Measurements from ENCODE around the gene DNAH1.
A peak's percentile ranks its signal among the peaks of the same experiment; 100 is the strongest.

DNAH1 gene

DNA sequence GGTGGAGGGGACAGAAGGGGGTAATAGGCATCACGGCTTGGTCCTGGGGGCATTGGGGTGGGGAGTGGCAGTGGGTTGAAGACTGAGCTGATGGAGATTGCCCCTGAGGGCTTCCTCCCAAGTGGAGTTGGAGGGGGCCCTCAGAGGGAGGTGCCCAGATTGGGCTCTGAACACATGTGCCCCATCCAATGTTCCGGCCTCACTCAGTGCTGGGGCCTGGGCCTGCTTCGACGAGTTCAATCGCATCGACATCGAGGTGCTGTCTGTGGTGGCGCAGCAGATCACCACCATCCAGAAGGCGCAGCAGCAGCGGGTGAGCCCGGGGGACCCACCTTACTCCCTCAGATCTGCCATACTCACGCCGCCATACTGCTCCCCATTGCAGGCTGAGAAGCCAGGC is 45.3 kb downstream of the DNAH1 start:
- DNase-seq, result no peak

DNA sequence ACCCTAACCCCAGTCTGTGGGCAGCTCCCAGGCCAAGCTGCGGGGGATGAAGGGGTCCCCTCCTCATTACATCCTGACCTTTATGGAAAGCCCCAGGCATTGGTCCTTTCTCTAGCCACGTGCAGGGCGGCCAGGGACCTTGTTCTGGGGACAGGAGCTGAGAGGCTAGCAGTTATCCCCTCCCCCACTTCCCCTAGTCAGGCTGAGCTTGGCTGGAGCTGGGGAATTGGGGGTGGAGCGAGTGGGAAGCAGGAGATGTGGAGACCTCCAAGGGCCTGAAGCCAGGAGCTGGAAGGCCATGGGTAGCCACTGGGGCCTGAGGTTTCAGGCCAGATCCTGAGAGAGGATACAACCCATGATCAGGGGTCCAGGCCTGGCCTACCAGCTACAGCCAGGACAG is 45.8 kb downstream of the DNAH1 start:
- no peak for DNase-seq

DNA sequence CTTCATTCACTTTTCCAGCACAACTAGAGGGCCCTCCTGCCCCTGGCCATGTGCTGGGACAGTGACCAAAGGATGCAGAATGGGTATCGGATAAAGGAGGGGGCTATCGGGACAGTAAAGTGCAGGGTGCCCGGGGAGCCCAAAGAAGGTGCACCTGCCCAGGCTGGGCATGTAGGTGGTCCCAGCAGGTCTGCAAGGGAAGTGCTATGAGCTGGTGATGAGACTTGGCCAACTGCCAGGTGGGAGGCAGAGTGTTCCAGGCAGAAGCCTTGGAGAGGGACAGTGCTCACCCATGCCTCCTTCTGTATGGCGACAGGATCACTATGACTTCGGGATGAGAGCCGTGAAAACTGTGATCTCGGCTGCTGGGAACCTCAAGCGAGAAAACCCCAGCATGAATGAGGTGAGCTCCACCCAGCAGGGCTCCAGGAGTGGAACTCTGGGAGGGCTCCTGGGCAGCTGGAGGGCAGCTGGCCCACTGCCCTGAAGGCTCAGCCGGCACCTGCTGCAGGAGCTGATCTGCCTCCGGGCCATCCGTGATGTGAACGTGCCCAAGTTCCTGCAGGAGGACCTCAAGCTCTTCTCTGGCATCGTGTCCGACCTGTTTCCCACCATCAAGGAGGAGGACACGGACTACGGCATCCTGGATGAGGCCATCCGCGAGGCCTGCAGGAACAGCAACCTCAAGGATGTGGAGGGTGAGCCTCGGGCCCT is 48.4 kb downstream of the DNAH1 start:
- DNase-seq, result no peak

DNA sequence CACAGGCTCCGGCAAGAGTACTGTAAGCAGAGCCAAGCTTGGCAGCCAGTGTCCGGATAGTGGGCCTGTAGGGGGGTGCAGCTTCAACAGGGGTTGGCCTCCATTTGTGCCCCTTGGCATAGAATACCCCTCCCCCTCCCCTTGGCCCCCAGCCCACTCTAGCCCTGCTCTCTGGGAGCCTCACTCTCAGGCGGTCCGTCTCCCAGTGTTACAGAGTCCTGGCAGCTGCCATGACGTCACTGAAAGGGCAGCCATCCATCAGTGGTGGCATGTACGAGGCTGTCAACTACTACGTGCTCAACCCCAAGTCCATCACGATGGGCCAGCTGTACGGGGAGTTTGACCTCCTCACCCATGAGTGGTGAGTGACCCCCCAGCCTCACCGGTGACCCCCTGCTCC is 50.4 kb downstream of the DNAH1 start:
- DNase-seq, result no peak

DNA sequence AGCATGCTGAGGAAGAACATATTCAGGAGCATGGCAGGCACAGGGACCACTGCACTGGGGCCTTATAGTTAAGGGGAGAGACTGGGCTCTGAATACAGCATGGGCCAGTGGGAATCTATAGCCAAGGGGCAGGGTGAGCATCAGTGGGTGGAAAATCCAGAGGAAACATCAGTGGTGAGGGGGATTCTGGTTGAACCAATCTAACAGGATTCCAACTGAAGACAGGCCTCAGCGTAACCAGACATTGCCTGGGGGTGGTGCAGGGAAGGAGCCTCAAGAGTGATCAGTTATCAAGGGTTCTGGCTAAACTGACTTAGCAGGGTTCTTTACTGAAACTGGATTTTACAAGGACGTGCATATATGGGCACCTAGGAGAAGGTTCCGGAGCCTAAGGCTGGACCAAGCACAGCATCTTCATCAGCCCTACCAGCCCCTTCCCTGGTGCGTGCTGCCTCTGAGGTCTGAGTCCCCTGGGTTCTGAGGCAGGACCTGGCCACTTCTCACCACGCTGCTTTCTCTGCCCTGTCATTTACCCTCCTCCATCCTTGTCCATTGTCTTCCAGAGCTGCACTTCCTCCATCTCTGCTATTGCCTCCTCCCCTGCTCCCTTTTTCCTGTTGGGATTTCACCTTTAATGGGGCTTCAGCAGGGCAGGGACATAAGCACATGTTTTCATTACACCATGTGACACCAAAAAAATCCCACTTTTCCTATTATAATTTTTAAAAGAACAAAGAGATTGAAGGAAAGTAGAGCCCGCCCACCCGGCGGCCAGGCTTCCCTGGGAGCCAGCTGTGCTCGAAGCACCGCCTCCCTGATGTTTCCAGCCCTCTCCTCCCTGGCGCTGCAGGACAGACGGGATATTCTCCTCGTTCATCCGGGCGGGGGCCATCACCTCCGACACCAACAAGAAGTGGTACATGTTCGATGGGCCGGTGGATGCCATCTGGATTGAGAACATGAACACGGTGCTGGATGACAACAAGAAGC is 52.1 kb downstream of the DNAH1 start:
- DNase-seq, result no peak

DNA sequence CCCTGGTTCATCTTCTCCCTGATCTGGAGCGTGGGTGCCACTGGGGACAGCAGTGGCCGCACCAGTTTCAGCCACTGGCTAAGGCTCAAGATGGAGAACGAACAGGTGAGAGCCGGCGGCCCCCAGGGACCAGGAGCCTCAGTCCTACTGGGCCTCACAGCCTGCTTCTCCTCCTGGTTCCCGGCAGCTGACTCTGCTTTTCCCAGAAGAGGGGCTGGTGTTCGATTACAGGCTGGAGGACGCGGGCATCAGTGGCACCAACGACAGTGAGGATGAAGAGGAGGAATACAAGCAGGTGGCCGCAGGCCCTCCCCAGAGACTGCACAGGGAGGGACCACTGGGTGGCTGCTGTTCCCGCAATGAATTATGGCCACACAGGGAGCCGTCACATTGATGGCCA is 54.4 kb downstream of the DNAH1 start:
- DNase-seq, result no peak

DNA sequence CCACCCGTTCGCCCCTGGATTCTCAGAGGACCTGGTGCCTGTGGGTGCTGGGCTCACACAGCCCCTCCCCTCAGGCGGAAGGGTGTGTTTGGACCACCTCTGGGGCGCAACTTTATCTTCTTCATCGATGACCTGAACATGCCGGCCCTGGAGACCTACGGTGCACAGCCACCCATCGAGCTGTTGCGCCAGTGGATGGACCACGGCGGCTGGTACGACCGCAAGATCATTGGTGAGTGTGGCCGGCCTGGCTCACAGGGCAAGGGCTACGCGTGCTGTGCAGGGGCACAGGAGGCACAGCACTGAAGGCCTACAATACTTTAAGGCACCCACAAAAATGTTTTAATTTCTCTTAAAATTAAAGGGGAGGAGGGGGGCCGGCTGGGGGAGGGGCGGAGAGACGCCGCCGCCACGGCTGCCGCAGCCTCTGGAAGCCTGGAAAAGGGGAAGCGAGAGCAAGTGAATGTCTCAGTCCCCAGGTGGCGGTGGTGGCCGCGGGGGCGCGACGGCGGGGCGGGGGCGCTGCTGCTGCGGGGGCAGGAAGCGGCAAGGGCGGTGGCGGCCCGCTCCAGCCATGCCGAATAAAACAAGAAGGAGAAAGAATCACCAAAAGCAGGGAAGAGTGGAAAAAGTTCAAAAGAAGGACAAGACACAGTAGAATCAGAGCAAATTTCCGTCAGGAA is 56.8 kb downstream of the DNAH1 start:
- DNase-seq, result peak; percentile 52

DNA sequence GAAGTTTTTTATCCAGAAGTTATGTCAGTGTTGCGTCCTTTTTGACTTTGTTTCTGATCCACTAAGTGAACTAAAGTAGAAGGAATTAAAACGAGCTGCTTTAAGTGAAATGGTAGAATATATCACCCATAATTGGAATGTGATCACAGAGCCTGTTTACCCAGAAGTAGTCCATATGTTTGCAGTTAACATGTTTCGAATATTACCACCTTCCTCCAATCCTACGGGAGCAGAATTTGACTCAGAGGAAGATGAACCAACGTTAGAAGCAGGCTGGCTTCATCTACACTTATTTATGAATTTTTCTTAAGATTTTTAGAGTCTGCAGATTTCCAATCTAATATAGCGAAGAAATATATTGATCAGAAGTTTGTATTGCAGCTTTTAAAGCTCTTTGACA is 57.6 kb downstream of the DNAH1 start:
- no peak for DNase-seq

DNA sequence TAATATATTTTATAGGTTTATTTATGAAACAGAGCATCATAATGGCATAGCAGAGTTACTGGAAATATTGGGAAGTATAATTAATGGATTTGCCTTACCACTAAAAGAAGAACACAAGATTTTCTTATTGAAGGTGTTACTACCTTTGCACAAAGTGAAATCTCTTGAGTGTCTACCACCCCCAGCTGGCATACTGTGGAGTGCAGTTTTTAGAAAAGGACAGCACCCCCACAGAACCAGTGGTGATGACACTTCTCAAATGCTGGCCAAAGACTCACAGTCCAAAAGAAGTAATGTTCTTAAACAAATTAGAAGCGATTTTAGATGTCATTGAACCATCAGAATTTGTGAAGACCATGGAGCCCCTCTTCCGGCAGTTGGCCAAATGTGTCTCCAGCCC is 58.1 kb downstream of the DNAH1 start:
- DNase-seq, result no peak

DNA sequence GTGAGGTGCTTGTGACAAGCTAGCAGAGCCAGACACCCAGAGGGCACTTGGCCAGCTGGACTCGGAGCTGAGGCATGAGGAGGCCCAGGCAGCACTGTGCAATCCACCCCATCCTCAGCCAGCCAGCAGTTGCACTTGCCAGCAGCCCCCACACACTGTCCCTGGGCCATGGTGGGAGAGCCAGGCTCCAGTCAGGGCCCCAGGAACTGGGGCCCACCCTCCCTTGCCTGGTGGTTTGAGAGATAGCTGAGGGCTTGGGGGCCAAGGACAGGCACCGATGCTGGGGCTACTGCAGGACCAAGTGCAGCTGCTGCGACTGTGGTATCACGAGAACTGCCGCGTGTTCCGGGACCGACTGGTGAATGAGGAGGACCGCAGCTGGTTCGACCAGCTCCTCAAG is 63.5 kb downstream of the DNAH1 start:
- DNase-seq, result no peak

DNA sequence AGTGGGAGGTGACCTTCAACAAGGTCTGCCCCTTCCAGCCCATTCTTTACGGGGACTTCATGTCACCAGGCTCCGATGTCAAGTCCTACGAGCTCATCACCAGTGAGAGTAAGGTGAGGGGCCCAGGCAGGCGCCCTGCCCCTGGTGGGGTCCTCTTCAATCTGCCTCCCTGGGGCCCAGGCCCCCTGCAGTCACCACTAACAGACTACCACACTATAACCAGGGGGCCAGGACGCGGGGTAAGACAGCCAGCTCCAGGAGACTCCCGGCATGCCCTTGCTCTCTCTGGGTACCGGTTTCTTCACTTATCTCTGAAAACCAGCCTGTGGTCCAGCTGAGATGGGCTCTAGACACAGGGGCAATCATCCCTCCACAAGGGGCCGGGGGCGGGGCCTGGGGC is 63.9 kb downstream of the DNAH1 start:
- DNase-seq, result no peak

DNA sequence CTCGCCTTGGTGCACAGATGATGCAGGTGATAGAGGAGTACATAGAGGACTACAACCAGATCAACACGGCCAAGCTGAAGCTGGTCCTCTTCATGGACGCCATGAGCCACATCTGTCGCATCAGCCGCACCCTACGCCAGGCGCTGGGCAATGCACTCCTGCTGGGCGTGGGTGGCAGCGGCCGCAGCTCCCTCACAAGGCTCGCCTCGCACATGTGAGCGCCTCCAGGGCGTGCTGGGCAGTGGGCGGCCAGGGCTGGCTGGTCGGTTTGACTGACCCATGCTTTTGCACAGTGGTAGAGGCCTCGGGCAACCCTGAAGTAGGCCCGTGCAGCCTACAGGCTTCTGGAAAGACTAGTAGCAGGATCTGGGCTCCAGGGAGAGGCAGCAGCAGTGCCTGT is 65.5 kb downstream of the DNAH1 start:
- DNase-seq, result no peak

DNA sequence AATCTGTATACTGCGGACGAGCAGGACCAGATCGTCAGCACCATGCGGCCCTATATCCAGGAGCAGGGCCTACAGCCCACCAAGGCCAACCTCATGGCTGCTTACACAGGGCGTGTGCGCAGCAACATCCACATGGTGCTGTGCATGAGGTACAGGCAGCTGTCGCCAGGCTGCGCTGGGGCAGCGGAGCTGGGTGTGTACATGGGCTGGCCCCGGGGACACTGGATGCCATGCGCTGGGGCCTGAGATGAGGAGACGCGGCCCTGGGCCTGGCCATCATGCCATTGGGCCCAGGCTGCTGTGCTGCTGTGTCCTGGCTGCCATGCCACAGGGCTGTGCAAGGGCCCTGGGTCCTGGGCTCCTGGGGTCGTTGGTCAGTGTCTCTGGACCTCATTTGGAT is 67.3 kb downstream of the DNAH1 start:
- no peak for DNase-seq

DNA sequence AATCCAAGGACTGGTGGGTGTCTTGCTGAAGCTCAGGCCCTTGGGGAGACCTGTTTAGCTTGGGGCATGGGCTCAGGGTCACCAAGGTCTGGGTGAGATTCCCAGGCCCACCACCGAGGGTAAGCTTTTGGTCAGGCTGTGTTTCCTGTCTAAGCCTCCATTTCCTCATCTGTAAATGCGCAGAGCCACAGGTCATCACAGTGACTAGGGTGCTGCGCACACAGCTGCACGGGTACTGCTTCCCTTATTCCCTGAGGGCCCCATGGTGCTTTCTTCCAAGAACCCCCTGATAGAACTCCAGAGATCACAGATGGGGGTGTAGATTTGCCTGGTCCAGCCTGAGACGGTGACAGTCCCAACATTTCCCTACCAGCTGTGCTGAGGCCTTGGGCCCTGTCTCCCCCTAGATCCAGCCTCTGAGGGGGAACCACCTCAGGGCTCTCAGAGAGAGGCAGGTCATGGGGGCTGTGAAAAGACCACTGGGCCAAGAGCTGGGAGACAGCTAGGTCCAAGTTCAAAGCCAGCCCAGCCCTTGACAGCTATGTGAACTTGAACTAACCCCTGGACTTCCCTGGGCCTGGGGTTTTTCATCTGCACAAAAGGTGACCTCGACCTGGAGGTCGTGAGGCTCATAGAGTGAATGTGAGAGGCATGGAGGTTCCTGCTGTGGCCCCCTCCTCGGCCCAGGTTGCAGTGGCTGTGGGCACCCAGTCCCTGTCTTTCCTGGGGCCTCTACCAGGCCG is 68.1 kb downstream of the DNAH1 start:
- DNase-seq, result no peak

DNA sequence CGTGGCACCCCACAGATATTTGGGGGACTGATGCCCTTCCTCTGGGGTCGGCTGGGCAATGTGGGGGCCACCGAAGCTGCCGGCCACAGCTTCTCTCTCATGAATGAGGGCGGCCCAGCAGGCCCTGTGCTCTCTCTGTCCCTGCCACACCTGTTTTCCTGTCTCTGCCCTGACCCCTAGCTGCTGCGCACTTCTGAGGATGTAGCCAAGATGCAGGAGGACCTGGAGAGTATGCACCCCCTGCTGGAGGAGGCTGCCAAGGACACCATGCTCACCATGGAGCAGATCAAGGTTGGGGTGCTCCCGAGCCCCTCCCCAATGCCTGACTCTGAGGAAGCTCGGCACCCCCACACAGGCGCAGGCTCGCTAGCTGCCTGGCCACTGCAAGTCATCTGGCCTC is 69.0 kb downstream of the DNAH1 start:
- DNase-seq, result no peak

DNA sequence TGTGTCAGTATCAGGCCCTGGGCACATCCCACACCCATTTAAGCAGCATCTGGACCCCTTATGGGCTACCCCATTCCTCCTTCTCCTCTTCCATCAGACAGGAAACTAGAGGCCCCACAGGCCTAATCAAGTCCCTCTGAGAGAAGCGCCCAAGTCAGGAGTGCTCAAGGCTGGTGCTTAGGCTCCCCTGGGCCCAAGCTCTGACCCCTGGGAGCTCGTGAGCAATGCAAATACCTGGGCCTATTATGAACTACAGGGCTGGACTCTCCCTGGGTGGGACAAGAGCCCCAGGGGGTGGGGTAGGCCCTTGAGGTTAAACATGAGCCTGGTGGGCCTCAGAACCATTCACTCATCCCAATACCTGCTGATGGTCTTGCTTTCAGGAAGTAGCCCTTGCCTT is 71.4 kb downstream of the DNAH1 start:
- no peak for DNase-seq

DNA sequence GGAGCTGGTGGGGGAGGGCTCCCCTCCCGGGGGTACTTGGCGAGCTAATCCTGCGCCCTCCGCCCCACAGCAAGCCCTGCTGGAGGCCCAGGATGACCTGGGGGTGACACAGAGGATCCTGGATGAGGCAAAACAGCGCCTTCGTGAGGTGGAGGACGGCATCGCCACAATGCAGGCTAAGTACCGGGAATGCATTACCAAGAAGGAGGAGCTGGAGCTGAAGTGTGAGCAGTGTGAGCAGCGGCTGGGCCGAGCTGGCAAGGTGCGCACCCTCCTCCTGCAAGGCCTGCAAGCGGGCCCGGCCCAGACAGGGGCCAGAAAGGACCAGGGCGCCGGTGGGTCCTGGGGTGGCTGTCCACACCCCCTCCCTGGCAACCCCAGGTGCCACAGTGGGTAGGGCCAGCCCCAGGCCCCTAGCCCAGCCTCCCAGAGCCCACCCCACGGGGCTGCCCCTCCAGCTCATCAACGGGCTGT is 72.3 kb downstream of the DNAH1 start:
- no peak for DNase-seq

DNA sequence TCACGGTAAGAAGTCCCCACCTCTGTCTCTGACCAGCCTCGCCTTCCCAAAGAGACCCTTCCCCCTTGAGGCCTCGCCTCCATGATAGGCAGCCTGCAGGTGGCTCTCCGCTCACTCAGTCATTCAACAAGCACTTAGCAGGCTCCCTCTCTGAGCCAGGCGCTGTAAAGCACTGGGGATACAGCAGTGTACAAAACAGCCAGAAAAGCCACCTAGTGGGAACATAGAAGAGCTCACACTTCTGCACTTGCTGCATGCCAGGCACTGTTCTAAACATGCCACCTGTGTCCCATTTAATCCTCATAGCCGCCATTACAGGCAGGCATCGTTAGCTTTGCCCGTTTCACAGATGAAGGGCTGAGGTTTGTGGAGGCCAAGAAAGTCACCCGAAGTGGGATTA is 72.8 kb downstream of the DNAH1 start:
- DNase-seq, result no peak

DNA sequence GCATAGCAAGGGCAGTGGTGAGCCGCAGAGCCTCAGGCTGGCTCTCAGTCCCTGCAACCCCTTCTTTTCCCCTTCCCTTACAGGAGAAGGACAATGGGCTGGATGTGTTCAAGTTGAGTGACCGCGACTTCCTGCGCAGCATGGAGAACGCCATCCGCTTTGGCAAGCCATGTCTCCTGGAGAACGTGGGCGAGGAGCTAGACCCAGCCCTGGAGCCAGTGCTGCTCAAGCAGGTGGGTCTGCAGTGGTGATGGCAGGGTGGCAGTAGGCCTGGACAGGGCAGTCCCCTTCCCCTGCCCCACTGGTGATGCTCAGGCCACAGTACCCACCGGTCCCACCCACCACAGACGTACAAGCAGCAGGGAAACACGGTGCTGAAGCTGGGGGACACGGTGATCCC is 75.0 kb downstream of the DNAH1 start:
- DNase-seq, result no peak

DNA sequence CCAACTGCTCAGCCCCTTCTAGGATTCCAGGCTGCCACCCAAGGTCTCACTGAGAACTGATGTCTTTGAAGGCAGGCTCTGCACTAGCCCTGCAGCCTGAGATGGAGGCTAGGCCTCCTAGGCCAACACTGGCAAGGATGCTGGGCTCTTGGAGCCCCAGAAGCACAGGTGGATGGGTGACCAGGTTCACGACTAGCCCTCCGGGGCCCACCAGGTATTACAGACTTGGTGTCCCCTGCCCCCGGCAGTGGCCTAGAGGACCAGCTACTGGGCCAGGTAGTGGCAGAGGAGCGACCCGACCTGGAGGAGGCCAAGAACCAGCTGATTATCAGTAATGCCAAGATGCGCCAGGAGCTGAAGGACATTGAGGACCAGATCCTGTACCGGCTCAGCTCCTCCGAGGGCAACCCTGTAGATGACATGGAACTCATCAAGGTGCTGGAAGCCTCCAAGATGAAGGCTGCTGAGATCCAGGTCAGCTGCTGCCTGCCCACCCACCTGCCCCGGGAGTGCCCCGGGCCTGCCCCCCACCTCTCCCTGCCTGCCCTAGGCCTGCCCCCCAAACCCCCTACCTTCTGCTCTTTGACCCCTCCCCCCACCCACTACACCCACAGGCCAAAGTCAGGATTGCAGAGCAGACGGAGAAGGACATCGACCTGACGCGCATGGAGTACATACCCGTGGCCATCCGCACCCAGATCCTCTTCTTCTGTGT is 76.3 kb downstream of the DNAH1 start:
- DNase-seq, result no peak

DNA sequence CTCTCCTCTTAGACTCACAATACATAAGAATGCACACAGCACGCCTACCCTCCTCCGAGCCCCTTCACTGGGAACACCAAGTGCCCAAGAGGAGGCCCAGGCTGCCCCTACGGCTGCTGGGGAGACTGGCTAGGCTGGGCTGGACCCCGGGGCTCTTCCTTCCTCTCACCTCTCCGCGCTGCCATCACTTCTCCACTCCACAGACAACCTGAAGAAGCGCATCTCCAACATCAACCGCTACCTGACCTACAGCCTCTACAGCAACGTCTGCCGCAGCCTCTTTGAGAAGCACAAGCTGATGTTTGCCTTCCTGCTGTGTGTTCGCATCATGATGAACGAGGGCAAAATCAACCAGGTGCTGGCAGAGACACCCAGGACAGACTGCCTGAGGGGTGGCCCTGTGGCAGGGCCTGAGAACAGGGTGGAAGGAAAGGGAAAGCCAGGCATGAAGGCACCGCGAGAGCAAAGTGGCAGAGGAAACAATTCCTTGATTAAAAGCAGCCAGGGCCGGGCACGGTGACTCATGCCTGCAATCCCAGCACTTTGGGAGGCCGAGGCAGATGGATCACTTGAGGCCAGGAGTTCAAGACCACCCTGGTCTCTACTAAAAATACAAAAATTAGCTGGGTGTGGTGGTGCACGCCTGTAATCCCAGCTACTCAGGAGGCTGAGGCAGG is 77.2 kb downstream of the DNAH1 start:
- DNase-seq, result no peak

Data from CD4-positive, alpha-beta T cell treated with Interferon gamma for 1 hour (primary cell).